Breast epithelium (tissue), 4 donors: ENCODE data around the gene USH1C. TPM values are rescaled to one million over a fixed set of nuclear protein-coding genes. Genes with fewer than 3 reads are reported as not detected.

Experiments used
- DNase-seq, 2 donors: peaks; one replicate each; pipeline ENCODE4 v3.0.0-alpha.2; 2019; ENCODE audit warnings: low spot score in 2 of 2
- H3K27ac ChIP-seq, 2 donors: fragments of 200-600 bp; sonication (generic) in 1 of 2; one replicate each; pipeline ENCODE4 v1.5.1; 2016 to 2019; ENCODE audit warnings: mild to moderate bottlenecking in 1 of 2
- H3K27me3 ChIP-seq, 2 donors: fragments of 200-600 bp; sonication (generic) in 1 of 2; one replicate each; pipeline versions ENCODE4 v1.5.1 to v1.6.0; 2017 to 2019; ENCODE audit warnings: control low read depth in 1 of 2, mild to moderate bottlenecking in 1 of 2
- H3K36me3 ChIP-seq: fragments of 200-600 bp; one replicate; pipeline ENCODE4 v1.5.1; 2019
- H3K4me1 ChIP-seq, 2 donors: fragments of 200-600 bp; sonication (generic); one replicate each; pipeline ENCODE4 v1.5.1; 2016 to 2019; ENCODE audit warnings: control low read depth in 1 of 2
- H3K4me3 ChIP-seq, 3 donors: fragments of 200-600 bp; sonication (generic); 1 replicate in 2 of 3; 2 replicates in 1 of 3; pipeline ENCODE4 v1.5.1; 2016 to 2019; ENCODE audit warnings: mild to moderate bottlenecking in 3 of 3, moderate library complexity in 2 of 3
- H3K9me3 ChIP-seq, 2 donors: fragments of 200-600 bp; sonication (generic) in 1 of 2; one replicate each; pipeline ENCODE4 v1.5.1; 2016 to 2019; ENCODE audit warnings: control low read depth in 1 of 2
- POLR2A ChIP-seq: fragments of 450-650 bp; IDR thresholded peaks from one replicate; pipeline ENCODE4 v1.6.1; 2016; ENCODE audit warnings: antibody characterized with exemption, mild to moderate bottlenecking, moderate library complexity
- POLR2AphosphoS5 ChIP-seq, 3 donors: sonication (generic); formaldehyde crosslinking; IDR thresholded peaks; one replicate each; pipeline ENCODE4 v1.6.1; 2017; ENCODE audit warnings: antibody characterized with exemption in 3 of 3
- intact Hi-C: fragments of 100-400 bp; cut with DNase I; formaldehyde crosslinking; loops from one replicate; pipeline ENCODE4 v1.15.1; 2023; ENCODE audit warnings: low total_unique reads
- total RNA-seq, 3 donors: library from RNA; depleted of rRNA; stranded (reverse); fragments of >200 nt; gene quantifications; one replicate each; pipeline ENCODE4 v1.1.0, GENCODE V29; 2016
- TF ChIP-seq, protein P1 (sequence below), 3 donors: fragments of 450-650 bp; IDR thresholded peaks; one replicate each; pipeline ENCODE4 v1.5.1; 2016 to 2017; ENCODE audit warnings: antibody characterized with exemption in 3 of 3, mild to moderate bottlenecking in 3 of 3, moderate library complexity in 3 of 3

USH1C gene
- total RNA-seq, 3 donors from 2014 or later = 0.66 TPM; not detected in 2

DNA sequence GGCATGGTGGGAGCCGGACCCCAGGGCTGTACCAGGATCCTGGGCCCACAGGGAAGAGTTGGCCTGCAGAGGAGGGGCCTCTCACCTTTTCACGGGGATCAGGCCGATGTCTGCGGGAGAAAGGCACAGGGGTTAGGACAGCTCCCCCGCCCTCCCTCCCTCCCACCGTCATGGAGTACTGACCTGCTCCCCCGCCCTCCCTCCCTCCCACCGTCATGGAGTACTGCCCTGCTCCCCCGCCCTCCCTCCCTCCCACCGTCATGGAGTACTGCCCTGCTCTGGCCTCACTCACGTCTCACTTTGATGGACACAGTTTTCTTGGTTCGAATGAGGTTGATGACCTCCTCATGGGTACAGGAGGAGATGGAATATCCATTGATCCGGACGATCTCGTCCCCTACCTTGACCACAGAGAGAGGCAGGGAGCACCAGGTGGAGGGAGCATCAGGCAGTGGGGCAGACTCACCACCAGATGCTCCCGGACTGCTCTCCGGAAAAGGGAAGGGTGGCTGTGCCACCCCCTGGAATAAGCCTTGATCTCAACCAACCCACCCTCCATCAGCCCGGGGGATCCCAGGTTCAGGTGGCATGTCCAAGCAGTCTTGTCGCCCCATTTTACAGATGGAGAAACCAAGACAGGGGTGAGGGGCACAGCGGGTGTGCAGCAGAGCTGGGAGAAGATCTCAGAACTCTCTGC, 17.1 kb downstream of the USH1C start:
- intact Hi-C loops = no loop called here
- H3K4me1 ChIP-seq = no peaks in the 10 kb centered on the region
- DNase-seq = no peak
- H3K4me3 ChIP-seq = no peak overlapping the region
- TF ChIP-seq, protein P1, sequence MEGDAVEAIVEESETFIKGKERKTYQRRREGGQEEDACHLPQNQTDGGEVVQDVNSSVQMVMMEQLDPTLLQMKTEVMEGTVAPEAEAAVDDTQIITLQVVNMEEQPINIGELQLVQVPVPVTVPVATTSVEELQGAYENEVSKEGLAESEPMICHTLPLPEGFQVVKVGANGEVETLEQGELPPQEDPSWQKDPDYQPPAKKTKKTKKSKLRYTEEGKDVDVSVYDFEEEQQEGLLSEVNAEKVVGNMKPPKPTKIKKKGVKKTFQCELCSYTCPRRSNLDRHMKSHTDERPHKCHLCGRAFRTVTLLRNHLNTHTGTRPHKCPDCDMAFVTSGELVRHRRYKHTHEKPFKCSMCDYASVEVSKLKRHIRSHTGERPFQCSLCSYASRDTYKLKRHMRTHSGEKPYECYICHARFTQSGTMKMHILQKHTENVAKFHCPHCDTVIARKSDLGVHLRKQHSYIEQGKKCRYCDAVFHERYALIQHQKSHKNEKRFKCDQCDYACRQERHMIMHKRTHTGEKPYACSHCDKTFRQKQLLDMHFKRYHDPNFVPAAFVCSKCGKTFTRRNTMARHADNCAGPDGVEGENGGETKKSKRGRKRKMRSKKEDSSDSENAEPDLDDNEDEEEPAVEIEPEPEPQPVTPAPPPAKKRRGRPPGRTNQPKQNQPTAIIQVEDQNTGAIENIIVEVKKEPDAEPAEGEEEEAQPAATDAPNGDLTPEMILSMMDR (IDR thresholded peaks at IDR 0.05) = no peak
- TF ChIP-seq POLR2A = no peak
- TF ChIP-seq POLR2AphosphoS5 (IDR thresholded peaks at IDR 0.05) = no peak
- no peaks in the 10 kb centered on the region for H3K36me3 ChIP-seq
- no peaks in the 10 kb centered on the region for H3K9me3 ChIP-seq
- no peaks in the 10 kb centered on the region for H3K27me3 ChIP-seq
- H3K27ac ChIP-seq = no peak overlapping the region

DNA sequence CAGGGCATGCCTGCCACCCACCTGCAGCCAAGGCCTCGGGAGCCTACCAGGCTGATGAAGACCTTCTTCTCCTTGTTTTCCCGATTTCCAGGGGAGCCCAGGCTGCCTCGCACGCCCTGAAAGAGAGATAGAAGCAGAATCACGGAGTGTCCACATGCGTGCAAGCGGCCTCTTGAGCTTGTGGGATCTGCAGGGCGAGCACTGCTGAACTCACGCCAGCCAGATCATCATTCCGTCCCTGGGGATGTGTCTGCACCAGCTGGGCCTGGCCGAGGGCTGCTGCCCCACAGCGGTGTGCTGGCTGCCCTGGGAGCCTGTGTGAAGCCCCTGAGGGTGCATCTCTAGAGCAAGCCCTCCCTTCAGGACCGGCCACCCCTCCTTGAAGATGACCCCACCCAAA, 17.9 kb downstream of the USH1C start:
- H3K27ac ChIP-seq = no peak overlapping the region
- H3K36me3 ChIP-seq = no peaks in the 10 kb centered on the region
- no peaks in the 10 kb centered on the region for H3K27me3 ChIP-seq
- intact Hi-C loops = no loop called here
- H3K4me1 ChIP-seq = no peaks in the 10 kb centered on the region
- TF ChIP-seq POLR2AphosphoS5 (IDR thresholded peaks at IDR 0.05) (no peak), POLR2A (no peak)
- TF ChIP-seq, protein P1 (IDR thresholded peaks at IDR 0.05) = no peak
- no peaks in the 10 kb centered on the region for H3K9me3 ChIP-seq
- no peak overlapping the region for H3K4me3 ChIP-seq
- DNase-seq = no peak

DNA sequence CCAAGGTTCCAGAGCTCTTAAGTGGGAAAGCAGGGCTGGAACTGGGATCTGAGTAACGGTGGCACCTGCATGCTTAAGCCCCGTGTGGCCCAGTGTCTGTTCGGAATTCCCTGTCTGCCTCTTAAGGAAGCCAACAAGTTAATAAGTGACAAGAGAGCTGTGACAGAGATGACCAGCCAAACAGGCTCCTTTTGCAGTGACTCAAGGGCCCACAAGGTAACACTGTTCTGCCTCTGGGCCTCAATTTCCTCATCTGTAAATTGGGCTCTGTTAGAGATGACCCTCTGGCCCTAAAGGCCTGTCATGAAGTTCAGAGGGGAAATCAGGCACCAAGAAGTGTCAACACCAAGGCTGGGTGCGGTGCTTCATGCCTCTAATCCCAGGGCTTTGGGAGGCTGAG, 18.6 kb downstream of the USH1C start:
- no peak for TF ChIP-seq POLR2A
- H3K4me1 ChIP-seq = no peaks in the 10 kb centered on the region
- no peak for DNase-seq
- no peak overlapping the region for H3K27ac ChIP-seq
- H3K27me3 ChIP-seq = no peaks in the 10 kb centered on the region
- no peaks in the 10 kb centered on the region for H3K9me3 ChIP-seq
- H3K36me3 ChIP-seq = no peaks in the 10 kb centered on the region
- intact Hi-C loops = no loop called here
- H3K4me3 ChIP-seq = no peak overlapping the region

DNA sequence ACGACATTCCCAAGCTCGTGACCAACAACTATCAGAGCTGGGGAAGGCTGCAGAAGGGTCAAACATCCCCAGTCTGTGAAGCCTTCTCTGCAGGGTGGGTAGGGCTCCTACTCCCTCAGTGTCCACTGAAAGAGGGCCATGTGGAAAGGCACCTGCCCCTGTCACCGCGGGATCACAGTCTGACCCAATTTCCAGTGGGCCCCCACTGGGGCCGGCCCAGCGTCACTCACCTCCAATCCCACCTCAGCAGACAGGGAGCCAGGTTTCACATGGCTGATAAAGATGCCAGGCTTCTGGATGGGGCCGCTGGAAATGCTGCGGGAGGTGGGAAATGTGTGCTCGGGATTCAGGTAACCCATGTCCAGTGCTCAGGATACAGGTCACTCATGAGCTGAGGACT, 20.0 kb downstream of the USH1C start:
- no peak for DNase-seq
- no peaks in the 10 kb centered on the region for H3K9me3 ChIP-seq
- intact Hi-C loops = no loop called here
- no peaks in the 10 kb centered on the region for H3K36me3 ChIP-seq
- H3K27ac ChIP-seq = no peak overlapping the region
- TF ChIP-seq, protein P1 (IDR thresholded peaks at IDR 0.05) = no peak
- TF ChIP-seq POLR2A (no peak), POLR2AphosphoS5 (IDR thresholded peaks at IDR 0.05) (no peak)
- no peaks in the 10 kb centered on the region for H3K27me3 ChIP-seq
- no peak overlapping the region for H3K4me3 ChIP-seq
- no peaks in the 10 kb centered on the region for H3K4me1 ChIP-seq

DNA sequence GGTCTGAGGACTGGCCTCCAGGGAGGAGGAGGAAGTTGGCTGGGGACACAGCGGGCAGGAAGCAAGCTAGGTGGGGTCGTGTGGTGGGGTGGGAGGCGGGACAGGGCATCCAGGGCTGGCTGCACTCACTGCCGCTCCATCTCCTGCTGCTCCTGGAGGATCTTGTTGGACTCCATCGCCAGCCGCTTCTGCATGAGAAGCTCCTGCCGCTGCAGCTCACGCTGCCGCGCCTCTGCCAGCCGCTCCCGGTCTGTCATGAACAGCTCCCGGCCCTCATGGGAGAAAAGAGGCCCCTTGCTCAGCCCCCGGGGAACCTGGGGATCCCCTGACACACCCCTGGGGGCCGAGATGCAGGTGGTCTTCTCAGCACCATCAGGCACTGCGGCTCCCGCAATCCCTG, 21.6 kb downstream of the USH1C start:
- Histone ChIP-seq H3K27ac (no peak overlapping the region), H3K27me3 (no peaks in the 10 kb centered on the region), H3K36me3 (no peaks in the 10 kb centered on the region), H3K4me1 (no peaks in the 10 kb centered on the region), H3K4me3 (no peak overlapping the region), H3K9me3 (no peaks in the 10 kb centered on the region)
- TF ChIP-seq POLR2AphosphoS5 (IDR thresholded peaks at IDR 0.05) (no peak), POLR2A (no peak)
- TF ChIP-seq, protein P1 (IDR thresholded peaks at IDR 0.05) = no peak
- no peak for DNase-seq
- intact Hi-C loops = no loop called here
